Activated CD4-positive, alpha-beta T cell treated with anti-CD3 and anti-CD28 coated beads for 36 hours (primary cell): ENCODE data around the gene TBCD. TPM values are rescaled to one million over a fixed set of nuclear protein-coding genes. Genes with fewer than 3 reads are reported as not detected.

Experiments used
- ATAC-seq: fragments of 200-7000 bp; cut with Tn5 transposase; one replicate; pipeline ENCODE4 v1.10.0; 2021; ENCODE audit warnings: mild to moderate bottlenecking, moderate library complexity
- CTCF ChIA-PET: fragments of 350-600 bp; sonication (Branson Sonifier 250); formaldehyde crosslinking; loops from one replicate; lab custom pipeline; 2021; ENCODE audit warnings: antibody characterized with exemption; lab: Charles Lee
- POLR2A ChIA-PET: fragments of 350-600 bp; sonication (Branson Sonifier 250); formaldehyde crosslinking; loops from one replicate; lab custom pipeline; 2021; ENCODE audit warnings: antibody characterized with exemption, inconsistent platforms; lab: Charles Lee
- DNase-seq: peaks from one replicate; pipeline ENCODE4 v3.0.0-alpha.2; 2020
- H3K27ac Mint-ChIP-seq: one replicate; pipeline ENCODE4 v1.8.0; 2021; ENCODE audit warnings: mixed read lengths
- H3K27me3 Mint-ChIP-seq: one replicate; pipeline ENCODE4 v1.8.0; 2021; ENCODE audit warnings: mixed read lengths
- H3K36me3 Mint-ChIP-seq: one replicate; pipeline ENCODE4 v1.8.0; 2021; ENCODE audit warnings: low read depth, mixed read lengths
- H3K4me1 Mint-ChIP-seq: one replicate; pipeline ENCODE4 v1.8.0; 2021; ENCODE audit warnings: mixed read lengths
- H3K4me3 Mint-ChIP-seq: one replicate; pipeline ENCODE4 v1.8.0; 2021; ENCODE audit warnings: mild to moderate bottlenecking, moderate library complexity, mixed read lengths
- H3K9me3 Mint-ChIP-seq: one replicate; pipeline ENCODE4 v1.8.0; 2021; ENCODE audit warnings: low read depth, mixed read lengths
- intact Hi-C, 2 experiments: fragments of 100-400 bp; cut with DNase I in 1 of 2; cut with micrococcal nuclease in 1 of 2; formaldehyde crosslinking; loops; one replicate each; pipeline versions ENCODE4 v1.14.2 to v1.15.1; 2022 to 2024; cut with DNase I, micrococcal nuclease
- total RNA-seq, 2 experiments: library from RNA; stranded (reverse); gene quantifications; one replicate each; pipeline ENCODE4 v1.2.3, GENCODE V29; 2021

The TBCD gene
- total RNA-seq, 2 experiments from 2014 or later = 83.3 to 97.2 TPM

DNA sequence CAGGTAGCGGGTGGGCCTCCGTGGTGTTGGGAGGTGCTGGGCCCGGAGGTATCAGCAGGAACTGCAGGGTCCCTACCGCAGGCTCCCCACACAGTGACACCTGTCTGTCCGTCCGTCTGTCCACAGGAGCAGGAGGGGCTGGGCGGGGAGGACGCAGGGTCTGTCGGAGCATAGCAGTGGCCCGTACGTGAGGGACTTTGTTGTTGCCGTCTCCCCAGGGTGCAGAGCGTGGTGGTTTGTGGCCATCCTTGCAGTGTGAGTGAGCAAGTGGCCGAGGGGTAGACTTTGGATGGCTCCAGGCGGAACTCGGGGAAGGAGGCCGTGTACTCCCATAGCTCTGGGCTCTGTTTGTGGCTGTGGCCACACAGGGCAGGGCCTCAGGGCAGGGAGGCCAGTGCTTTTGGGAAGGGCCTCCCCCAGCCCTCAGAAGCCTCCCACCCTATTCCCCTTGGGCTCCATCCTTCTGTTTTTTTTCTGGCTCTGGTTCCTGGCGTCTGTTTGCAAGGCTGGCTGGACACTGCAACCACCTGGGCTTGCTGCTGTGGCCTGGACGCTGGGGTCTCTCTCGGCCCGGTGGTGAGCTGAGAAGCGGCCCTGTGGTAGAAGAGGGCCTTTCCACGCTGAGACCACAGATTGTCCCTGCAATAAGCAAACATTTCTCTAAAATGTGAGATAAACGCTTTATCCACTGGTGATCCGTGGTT lies 128.9 kb downstream of the TBCD start:
- Mint-ChIP-seq H3K27ac (no peak overlapping the region), H3K36me3 (peaks cover 9% of the 10 kb centered on the region), H3K9me3 (no peaks in the 10 kb centered on the region), H3K4me3 (no peak overlapping the region), H3K4me1 (peaks cover 83% of the 10 kb centered on the region), H3K27me3 (no peaks in the 10 kb centered on the region)
- ChIA-PET POLR2A (no interaction called here), CTCF (interaction anchor here (0.6 kb wide), 1 partner anchor 42 kb away, joined by 5 read pairs; no protein-coding TSS in a partner anchor)
- intact Hi-C loops = no loop called here
- DNase-seq (no peak), ATAC-seq (no peak)

DNA sequence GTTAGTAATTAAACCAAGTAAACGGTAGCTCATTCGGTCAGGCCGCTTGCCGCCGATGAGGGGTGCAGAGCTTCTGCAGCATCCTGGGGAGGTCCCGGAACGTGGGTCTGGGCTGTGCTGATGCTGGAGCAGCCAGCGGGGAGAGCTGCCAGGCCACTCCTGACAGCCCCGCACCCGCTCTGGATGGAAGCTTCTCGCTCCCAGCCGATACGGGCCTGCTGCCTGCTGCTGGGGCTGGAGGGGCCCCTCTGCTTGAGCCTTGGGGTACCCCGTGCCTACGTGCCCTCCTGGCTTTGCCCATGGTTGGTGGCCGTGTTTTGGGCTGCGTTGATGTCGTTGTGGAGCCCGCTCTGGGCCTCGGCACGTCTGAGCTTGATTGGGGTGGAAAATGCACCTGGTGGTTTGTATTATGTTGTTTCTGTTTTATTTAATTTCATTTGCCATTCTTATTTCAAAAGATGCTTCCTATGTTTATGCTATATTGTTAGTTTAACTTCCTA lies 129.5 kb downstream of the TBCD start:
- peak overlapping the region; percentile 92 for H3K27ac Mint-ChIP-seq

DNA sequence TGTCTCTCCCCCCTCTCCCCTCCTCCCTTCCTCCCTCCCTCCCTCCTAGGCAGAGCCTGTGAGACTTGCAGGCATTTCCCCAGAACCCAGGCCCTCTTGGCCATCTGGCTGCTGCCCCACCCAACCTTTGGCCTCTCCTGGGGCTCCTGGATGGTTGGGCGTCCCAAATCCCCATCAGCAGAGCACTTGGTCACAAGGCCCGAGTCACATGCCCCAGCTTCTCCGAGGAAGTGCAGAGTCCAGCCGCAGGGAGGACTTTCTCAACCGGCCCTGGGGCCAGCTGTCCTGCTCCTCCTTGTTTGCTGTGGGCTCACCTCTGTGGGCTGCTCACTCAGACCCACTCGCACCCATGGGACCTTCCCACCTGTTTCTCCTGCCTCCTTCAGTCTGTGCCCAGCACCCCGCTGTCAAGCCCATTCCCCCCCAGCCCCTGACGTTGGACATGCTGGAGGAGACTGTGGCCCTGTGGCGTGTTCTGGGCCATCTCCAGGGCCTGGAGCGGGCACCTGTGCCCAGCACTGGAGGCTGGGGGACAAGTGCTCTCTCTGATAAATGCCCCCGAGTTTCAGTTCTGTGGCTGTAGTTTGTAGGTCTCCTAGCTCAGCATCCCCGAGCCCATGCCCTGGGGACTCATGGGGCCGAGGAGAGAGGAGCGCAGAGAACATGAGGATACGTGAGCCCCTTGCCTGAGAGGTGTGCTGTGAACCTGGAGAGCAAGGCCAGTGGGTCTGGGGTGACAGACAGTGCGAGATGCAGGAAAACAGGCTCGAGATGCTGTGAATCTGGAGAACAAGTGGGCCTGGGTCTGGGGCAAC lies 130.2 kb downstream of the TBCD start:
- Mint-ChIP-seq H3K4me1 (peaks cover 81% of the 10 kb centered on the region), H3K9me3 (no peaks in the 10 kb centered on the region), H3K27me3 (no peaks in the 10 kb centered on the region), H3K36me3 (peaks cover 12% of the 10 kb centered on the region), H3K27ac (peak overlapping the region; percentile 92), H3K4me3 (peak overlapping the region; percentile 60)
- intact Hi-C loops = loop anchor here in 1 of 2 experiments (1.0 kb wide), 1 partner anchor 18 kb away; no protein-coding TSS in a partner anchor
- CTCF ChIA-PET = no interaction called here
- no peak for DNase-seq
- ATAC-seq = peak; percentile 5
- POLR2A ChIA-PET = no interaction called here

More for the DNA sequence above, 129.5 kb downstream of the TBCD start:
- no peak overlapping the region for H3K4me3 Mint-ChIP-seq
- ATAC-seq (no peak), DNase-seq (no peak)
- no peaks in the 10 kb centered on the region for H3K27me3 Mint-ChIP-seq
- ChIA-PET CTCF (interaction anchor here (0.6 kb wide), 1 partner anchor 43 kb away, joined by 5 read pairs; no protein-coding TSS in a partner anchor), POLR2A (no interaction called here)
- H3K36me3 Mint-ChIP-seq = peaks cover 9% of the 10 kb centered on the region
- intact Hi-C loops = no loop called here
- peaks cover 84% of the 10 kb centered on the region for H3K4me1 Mint-ChIP-seq
- H3K9me3 Mint-ChIP-seq = no peaks in the 10 kb centered on the region

DNA sequence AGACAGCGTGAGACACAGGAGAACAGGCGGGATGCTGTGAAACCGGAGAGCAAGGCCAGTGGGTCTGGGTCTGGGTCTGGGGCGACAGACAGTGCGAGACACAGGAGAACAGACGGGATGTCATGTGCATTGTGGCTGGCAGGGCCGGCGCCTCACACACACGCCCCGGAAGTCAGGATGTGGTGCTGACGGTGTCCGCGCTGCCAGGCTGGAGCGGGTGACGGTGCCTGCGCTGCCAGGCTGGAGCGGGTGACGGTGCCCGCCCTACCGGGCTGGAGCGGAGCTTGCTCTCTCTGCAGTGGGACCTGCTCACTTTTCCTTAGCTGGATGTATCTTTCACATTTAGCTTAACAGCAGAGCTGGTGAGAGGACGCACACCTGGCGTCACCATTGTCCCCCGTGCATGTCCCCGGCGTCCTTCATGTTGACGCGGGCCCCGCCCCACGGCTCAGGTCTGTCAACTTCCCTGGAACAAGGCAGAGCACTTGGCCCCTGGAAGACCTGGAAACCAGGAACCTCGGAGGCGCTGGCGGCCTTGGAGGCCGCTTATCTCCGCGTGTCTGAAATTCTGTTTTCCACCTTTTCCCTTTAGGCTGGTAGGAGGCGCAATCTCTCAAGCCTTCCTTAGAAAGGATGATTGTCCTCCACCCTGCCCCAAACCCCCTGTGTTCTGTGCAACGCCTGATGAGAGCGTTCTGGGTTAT lies 131.0 kb downstream of the TBCD start:
- Mint-ChIP-seq H3K4me1 (peaks cover 80% of the 10 kb centered on the region), H3K27ac (peak overlapping the region; percentile 92), H3K4me3 (peak overlapping the region; percentile 60), H3K9me3 (no peaks in the 10 kb centered on the region), H3K27me3 (no peaks in the 10 kb centered on the region), H3K36me3 (peaks cover 15% of the 10 kb centered on the region)
- DNase-seq = peak; percentile 88
- peak; percentile 95 for ATAC-seq
- ChIA-PET CTCF (no interaction called here), POLR2A (no interaction called here)
- intact Hi-C loops = loop anchor here in 1 of 2 experiments (1.0 kb wide), 1 partner anchor 19 kb away; no protein-coding TSS in a partner anchor

DNA sequence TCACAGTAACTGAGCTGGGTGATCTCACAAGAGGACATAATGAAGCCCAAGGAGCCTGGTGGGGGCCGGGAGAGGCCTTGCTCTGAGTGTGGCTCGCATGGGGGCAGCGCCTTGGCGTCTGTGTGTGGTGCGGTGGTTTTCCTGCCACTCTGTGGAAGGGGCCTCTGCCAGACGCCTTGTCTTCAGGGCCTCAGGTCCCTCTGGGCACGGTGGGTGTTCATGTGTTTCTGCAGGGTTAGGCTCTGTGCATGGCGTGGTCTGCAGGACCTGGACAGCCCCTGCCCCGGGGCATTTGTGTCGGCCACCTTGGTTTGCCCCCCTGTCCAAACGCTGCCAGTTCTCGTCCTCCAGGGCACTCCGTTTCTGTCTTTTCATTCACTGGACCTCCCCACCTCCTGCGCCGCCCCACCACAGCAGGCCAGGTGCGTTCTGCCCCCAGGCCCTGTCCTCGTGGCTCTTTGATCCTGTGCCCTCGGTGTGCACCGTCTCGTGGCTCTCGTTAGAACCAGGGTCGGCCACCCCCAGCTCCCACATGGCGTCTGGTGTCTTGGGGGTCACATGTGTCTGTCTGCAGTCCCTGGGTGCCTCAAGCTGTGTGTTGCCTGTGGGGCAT lies 131.7 kb downstream of the TBCD start:
- CTCF ChIA-PET = interaction anchor here (0.5 kb wide), 1 partner anchor 233 kb away, joined by 3 read pairs; no protein-coding TSS in a partner anchor
- ATAC-seq (no peak), DNase-seq (no peak)
- intact Hi-C loops = no loop called here
- Mint-ChIP-seq H3K36me3 (peaks cover 15% of the 10 kb centered on the region), H3K27me3 (no peaks in the 10 kb centered on the region), H3K9me3 (no peaks in the 10 kb centered on the region), H3K4me1 (peaks cover 74% of the 10 kb centered on the region), H3K4me3 (peak overlapping the region; percentile 60), H3K27ac (peak overlapping the region; percentile 70)
- POLR2A ChIA-PET = no interaction called here

DNA sequence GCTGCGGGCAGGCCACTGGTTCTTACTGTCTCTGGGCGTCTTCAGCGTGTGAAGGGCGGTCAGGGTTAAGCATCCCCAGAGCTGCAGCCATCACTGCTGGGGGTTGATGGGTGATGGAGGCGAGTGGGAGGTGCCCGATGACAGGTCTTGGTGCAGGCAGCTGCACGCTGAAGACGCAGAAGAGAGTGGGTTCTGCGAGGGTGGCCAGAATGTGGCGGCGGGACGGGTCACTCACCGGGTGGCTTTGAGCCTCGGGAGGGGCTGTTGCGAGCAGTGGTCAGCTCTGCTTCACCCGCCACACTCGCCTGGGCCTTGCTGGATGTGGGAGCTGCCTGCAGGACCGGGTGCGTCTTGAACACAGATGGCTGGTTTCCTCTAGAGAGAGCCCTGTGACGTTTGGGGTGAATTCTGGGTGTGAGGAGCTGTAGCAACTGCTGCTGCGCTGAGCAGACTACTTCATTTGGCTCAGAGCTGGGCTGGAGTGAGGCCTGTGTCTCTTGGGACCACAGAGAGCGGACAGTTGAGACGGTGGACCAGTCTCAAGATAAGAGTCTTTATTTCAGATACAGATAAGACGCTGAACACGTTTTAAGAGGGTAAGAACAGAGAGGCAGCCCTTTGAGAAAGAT lies 132.6 kb downstream of the TBCD start:
- no peaks in the 10 kb centered on the region for H3K9me3 Mint-ChIP-seq
- H3K4me1 Mint-ChIP-seq = peaks cover 68% of the 10 kb centered on the region
- CTCF ChIA-PET = interaction anchor here (0.5 to 2.5 kb wide), 5 partner anchors 18 to 233 kb away, joined by 3 to 14 read pairs (median 3); no protein-coding TSS in a partner anchor
- ATAC-seq (no peak), DNase-seq (peak; percentile 25)
- H3K27me3 Mint-ChIP-seq = no peaks in the 10 kb centered on the region
- POLR2A ChIA-PET = interaction anchor here (1.2 kb wide), 1 partner anchor 20 kb away, joined by 4 read pairs; no protein-coding TSS in a partner anchor
- peak overlapping the region; percentile 83 for H3K27ac Mint-ChIP-seq
- peaks cover 15% of the 10 kb centered on the region for H3K36me3 Mint-ChIP-seq
- intact Hi-C loops = no loop called here
- H3K4me3 Mint-ChIP-seq = no peak overlapping the region

DNA sequence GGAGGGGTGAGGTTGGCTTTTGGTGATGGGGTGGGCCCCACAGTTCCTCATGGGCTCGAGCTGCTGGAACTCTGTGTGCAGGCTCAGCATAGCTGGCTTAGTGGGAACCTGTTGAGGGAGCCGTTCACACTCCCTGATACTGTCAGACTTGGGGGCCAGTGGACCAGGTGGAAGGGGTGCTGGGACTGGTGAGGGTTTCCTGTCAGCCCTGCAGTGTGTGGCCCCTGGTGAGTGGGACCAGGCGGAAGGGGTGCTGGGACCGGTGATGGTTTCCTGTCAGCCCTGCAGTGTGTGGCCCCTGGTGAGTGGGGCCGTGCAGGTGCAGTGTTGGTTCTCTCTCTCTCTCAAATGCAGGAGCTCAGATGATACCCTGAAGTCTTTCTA lies 133.1 kb downstream of the TBCD start:
- intact Hi-C loops = no loop called here
- CTCF ChIA-PET = interaction anchor here (0.6 to 2.5 kb wide), 7 partner anchors 8 to 155 kb away, joined by 3 to 14 read pairs (median 4); no protein-coding TSS in a partner anchor
- H3K9me3 Mint-ChIP-seq = no peaks in the 10 kb centered on the region
- POLR2A ChIA-PET = interaction anchor here (1.2 kb wide), 1 partner anchor 21 kb away, joined by 4 read pairs; no protein-coding TSS in a partner anchor
- no peak overlapping the region for H3K4me3 Mint-ChIP-seq
- peaks cover 14% of the 10 kb centered on the region for H3K36me3 Mint-ChIP-seq
- DNase-seq (peak; percentile 55), ATAC-seq (peak; percentile 51)
- no peaks in the 10 kb centered on the region for H3K27me3 Mint-ChIP-seq
- H3K4me1 Mint-ChIP-seq = peaks cover 66% of the 10 kb centered on the region
- peak overlapping the region; percentile 83 for H3K27ac Mint-ChIP-seq

DNA sequence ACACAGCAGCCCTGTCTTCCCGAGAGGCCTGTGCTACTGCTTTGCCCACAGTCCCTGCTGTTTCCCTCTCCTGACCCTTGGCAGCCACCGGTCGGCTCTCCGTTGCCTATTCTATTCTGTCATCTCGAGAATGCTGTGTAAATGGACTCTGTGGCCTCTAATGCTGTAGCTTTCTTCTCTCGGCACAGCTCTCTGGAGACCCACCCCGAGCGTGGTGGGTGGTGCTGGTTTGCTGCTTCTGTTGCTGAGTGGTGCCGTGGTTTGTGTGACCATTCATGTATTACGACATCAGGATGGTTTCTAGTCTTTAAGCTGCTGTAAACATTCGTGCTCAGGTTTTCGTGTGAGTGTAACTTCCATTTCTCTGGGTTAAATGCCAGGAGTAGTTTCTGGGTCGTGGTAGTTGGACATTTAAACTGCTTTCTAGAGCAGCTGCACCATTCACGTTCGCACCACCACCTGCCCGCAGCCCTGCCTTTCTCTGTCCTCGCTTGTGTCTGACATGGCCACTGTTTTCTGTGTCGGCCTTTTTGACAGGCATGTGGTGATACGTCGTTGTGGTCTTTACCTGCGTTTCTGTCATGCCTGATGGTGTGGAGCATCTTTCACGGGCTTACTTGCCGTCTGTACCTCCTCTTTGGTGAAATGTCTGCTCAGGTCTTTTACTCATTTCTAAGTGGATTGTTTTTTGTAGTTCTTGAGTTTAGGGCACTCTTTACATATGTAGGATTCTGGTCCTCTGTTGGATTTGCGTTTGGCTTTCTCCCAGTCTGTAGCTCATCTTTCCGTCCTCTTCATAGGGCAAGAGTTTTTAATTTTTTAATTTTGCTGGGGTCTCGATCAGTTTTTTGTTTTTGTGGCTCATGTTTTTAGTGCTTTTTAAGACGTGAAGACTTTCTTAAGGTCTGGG lies 135.6 kb downstream of the TBCD start:
- Mint-ChIP-seq H3K36me3 (peaks cover 21% of the 10 kb centered on the region), H3K27ac (peak overlapping the region; percentile 38), H3K27me3 (no peaks in the 10 kb centered on the region), H3K4me1 (peaks cover 56% of the 10 kb centered on the region), H3K4me3 (no peak overlapping the region), H3K9me3 (no peaks in the 10 kb centered on the region)
- ATAC-seq (no peak), DNase-seq (no peak)
- CTCF ChIA-PET = no interaction called here
- POLR2A ChIA-PET = interaction anchor here (1.0 kb wide), 1 partner anchor 19 kb away, joined by 3 read pairs; no protein-coding TSS in a partner anchor
- intact Hi-C loops = no loop called here

DNA sequence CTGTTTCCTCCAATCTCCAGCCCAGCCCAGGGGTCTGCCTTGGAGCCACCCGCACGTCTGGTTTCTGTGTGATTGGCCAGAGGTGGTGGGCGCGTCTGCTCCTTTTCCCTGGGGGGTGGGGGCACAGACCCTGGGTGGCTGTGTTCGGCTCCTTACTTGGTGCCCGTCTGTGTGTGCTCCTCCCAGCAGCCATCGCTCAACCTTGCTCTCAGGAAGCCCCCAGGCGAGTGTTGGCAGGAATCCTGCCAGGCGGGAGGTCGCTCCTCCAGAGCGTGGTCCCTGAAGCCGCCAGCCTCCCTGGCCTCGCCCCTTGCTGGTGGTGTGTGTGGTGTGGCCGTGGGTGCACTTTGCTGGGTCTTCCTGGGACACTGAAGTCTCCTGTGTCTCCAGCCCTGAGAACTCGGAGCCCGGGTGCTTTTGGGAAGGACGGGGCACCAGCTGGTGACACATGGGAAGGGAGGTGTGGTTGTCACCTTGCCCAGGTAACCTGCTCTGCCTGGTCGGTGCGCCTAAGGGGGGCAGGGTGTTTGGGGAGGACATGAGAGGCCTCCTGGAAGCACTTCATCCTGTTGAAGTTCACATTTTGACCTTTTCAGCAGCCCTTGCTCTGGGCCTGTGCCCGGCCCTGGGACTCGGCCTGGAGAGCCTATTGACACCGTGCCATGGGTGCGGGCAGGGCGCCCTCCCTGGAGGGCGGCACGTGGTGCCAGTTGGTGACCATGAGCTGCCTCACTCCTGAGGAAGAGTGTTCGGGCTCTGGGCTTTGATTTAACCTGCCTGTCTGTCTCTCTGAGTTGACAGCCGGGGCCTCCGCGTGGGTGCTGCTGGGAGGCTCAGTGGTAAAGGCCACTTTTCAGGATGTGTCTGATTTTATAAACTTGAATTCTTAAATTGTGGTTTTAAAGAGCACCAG lies 137.0 kb downstream of the TBCD start:
- CTCF ChIA-PET = no interaction called here
- peaks cover 23% of the 10 kb centered on the region for H3K36me3 Mint-ChIP-seq

More for the DNA sequence above, 137.0 kb downstream of the TBCD start:
- Mint-ChIP-seq H3K4me3 (no peak overlapping the region), H3K9me3 (no peaks in the 10 kb centered on the region), H3K4me1 (peaks cover 55% of the 10 kb centered on the region), H3K27ac (no peak overlapping the region), H3K27me3 (no peaks in the 10 kb centered on the region)
- ATAC-seq (no peak), DNase-seq (no peak)
- POLR2A ChIA-PET = no interaction called here
- intact Hi-C loops = no loop called here
